HG02884 (cell line): ENCODE results near the gene BAZ1A.

Experiments used
- ATAC-seq: cut with Tn5 transposase; IDR thresholded peaks from one replicate; pipeline ENCODE4 v1.9.1; 2021; ENCODE audit warnings: mild to moderate bottlenecking, moderate library complexity; ENCODE audit not compliant: unreplicated experiment

Gene BAZ1A

GRCh38 chr14:34723867-34724266, 151.3 kb downstream of the BAZ1A start:
- ATAC-seq = no peak

DNA sequence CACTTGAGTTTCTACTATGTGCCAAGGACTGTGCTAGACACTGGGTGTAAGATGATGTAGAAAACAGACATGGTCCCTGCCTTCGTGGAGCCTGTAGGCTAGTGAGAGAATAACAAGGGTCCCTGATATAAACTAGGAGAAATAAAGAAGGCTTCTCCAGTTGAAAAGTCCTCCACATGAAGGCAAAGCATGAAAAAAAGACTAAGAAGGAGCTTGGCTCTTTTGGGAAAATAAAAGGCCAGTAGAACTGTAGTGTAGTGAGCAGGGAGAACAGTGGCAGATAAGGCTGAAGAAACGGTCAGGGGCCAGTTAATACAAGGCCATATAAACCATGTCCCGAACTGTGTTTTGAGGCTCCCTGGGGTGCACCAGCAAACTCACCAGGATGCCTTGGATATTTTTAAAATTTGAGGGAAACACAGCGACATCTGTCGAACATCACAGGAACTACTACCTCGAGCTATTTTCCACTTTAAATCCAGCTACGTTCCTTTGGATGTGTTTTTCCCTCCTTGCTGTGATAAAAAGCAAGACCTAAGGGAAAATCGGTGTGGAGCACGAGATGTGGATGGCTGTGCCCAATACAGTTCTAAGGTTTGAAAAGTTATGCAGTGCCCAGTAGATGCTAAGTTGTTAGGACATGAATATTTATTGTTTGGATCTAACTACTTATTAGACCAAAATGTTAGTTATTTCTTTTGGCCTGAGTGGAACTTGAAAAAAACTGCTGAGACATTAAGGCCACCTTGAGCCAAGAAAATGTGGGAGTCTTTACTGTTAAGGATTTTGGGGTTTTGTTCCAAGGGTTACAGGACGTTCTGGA, 152.2 kb downstream of the BAZ1A start:
- ATAC-seq = no peak

DNA sequence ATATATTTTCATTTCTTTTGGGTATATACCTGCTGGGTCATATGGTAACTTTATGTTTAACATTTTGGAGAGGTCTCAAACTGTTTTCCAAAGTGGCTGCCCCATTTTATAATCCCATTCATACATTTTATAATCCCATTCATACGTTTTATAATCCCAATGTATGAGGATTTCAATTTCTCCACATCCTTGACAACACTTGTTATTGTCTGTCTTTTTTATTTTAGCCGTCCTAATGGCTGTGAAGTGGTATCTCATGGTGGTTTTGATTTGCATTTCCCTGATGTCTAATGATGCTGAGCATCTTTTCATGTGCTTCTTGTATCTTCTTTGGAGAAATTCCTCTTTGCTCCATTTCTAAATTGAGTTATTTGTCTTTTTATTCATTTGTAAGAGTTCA, 154.0 kb downstream of the BAZ1A start:
- no peak for ATAC-seq

- no peak for ATAC-seq
Observed at GRCh38 chr14:34718750-34719304, 156.3 kb downstream of the BAZ1A start.

DNA sequence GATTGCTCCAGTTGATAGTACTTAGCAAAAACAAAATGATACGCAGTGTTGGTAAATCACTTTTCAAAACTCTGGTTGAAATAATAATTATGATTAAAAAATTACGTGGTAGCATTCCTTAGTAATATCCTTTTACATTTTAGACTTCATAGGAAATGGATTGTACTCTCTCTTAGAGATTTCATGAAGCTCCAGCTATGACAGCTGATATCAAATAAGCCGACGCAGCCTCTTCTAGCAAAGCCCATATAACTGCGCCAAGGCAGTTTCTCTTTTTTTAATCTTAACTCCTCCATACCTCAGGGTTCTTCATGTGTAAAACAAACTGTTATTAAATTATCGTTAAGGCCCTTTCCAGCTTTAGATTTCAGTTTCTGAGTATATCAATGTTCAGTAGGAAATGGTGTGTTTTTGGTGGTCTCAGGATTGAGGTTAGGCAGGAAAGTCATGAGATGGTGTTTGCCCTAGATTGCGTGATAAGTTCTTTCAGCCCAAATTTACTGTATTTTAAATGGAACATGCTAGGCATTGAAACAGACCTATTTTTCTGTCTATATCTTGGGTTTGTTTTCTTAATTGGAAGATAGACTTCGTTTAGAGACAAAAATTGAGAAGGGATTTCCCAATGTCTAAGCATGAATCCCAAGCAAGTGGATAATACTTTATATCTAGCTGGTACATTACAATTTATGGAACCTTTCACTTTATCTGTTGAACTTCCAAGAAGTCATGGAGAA, 159.9 kb downstream of the BAZ1A start:
- ATAC-seq = no peak

DNA sequence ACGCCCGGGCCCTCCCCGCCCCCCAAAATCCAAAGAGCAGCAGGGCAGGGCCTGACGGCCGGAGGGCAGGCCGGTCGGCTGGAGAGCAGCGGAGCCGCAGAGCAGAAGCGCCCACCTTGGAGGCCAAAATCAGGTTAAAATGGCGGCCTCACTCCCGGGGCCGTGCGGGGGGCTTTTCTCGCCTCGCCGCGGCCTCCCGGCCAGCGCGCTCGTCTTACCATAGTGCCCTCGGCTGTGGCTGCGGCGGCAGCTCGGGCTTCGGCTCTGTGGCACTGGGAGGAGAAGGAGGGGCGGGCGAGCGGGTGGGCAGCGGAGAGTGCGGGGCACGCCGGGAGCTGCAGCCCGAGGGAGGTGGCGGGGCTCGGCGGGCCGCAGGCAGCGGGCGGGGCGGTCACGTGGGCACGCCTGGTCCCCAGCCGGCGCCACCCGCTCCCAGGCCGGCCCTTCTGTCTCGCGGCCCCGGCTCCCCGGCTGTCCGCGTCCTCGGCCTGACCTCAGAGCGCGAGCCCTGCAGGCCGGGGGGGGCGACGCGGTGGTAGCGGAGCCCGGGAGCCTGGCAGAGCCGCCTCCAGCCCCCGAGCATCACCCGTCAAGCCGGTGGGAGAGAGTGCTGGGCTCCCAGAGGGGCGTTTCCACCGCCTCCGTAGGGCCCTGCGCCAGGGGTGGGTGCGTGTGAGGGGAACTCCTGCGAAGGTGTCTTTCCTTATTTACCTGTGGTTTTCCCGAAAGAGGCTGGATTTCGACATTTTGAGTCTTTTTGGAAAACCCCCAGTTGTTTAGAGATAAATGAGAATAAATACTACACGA, 160.6 kb downstream of the BAZ1A start, which contains the start of gene CFL2:
TSS of gene CFL2 (minus strand) at position 274 of the 807 bp plus-strand sequence. CDS start at position 221, 53 bp downstream.
- peak; percentile 69 for ATAC-seq

- no peak for ATAC-seq
Observed at GRCh38 chr14:34713681-34714319, 161.4 kb downstream of the BAZ1A start.

DNA sequence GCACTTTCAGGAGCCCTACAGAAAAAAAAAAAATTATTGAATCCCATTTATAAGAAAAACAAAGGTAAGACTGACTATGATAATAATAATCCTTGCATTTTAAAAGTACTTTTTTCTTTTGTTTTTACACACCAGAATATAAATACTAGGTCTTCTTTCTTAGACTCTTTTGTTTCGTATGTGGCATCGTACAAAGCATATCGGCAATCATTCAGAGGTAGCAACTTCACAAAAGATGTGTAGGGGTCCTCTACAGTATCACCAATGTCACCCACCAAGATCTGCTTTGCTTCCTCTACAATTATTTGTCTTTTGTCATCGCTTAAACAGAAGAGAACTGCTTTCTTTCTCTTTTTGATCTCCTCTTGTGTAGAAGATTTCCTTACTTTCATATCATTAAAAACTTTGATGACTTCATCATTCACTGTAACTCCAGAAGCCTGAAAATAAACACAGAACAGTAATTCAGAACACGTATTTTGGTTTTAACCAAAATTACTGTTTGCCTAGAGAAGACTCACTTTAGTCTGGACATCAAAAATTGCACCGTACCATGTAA, 162.0 kb downstream of the BAZ1A start:
- ATAC-seq = no peak

DNA sequence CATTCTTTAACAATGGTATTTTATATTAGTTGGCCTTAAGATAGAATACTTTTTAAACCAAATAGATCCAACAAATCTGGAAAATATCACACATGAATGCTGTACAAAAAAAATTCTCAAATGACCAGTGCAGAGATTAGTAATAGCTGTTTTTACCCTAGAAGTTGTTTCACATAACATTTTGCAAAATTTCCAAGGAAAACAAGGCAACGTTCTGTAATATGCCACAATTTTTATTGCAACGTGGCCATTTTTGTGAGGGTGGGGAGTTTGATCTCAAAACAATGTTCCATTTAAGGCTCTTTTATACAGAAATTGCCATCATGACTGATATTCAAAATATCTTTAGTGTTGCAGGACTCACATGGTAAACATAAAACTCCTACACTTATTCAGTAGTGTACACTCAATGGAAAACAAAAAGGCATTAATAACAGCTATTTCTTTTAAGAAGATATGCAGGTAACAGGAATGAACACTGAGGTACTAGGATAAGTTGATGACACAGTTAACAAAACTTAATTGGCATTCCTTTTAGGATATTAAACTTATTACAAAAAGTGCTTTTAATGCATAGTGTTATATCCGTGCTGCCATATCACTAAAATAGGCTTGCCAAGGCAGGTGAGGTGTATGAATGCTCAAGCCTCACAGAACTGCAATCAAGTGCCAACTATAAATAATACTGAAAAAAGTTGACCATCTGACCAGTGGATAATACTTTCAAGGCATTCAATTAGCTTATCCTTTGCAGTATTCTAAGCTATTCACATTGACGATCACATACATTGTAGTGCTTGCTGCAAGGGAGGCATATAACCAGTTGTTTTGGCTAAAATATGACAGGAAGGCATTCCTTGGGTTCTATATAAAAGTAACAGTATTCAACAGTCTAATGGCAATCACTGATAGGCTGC, 163.1 kb downstream of the BAZ1A start:
- ATAC-seq = no peak

DNA sequence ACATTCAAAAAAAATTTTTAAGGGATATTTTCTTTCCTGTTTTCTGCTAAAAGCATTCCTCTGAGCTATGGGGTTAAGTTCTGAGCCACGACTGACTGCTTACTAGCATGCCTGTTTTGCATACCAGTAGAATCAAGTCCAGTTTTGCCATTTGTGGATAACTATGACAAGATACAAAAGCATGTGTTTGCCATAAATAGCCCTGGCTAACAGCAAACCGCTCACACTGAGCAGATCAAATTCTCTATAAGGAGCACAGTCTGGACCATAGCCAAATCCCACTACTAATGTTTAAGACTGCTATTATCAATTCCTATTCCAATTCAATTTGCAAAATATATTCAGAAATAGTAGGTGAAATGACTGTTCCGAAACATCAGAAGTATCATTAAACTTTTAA, 164.0 kb downstream of the BAZ1A start:
- peak; percentile 44 for ATAC-seq

GRCh38 chr14:34710744-34711143, 164.4 kb downstream of the BAZ1A start:
- no peak for ATAC-seq

DNA sequence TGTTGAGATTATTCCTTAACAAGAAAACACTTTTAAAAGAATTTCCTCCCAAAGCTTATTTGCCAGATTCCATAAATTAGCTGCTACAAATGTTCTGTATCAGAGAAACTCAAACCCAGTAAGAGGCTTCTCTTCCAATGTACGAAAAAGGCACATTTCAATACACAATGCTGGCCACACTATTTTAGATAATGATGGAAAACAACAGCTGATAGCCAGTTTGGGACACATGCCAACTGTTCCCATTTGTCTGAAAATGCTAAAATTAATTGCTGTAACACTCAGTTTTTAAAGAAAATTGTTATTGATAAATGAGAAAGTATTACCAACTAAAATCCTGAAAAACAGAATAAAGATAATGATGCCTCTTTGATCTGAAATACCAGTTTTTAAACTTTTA, 165.2 kb downstream of the BAZ1A start:
- ATAC-seq = no peak

DNA sequence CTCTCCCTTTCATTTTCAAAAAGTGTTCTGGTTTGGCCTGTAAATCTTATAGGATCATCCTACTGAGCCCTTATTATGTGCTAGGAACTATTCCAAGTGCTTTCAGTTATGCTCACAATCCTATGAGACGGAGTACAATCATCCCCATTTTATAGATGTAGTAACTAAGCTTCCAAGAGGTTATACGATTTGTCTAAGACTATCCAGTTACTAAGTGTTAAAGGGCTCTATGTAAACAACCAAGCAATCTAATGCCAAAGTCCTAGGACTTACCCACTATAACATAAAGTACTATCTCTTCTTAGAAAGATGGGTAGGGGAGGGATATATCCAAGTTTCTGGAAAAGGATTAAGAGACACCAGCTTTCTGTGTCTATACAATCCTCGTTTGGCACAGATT, 167.4 kb downstream of the BAZ1A start:
- no peak for ATAC-seq
